Fibroblast of villous mesenchyme (primary cell): ENCODE results near the gene BBIP1. TPM values are rescaled to one million over a fixed set of nuclear protein-coding genes. Genes with fewer than 3 reads are reported as not detected.
A peak's percentile ranks its signal among the peaks of the same experiment; 100 is the strongest.

Experiments
- DNase-seq: peaks from one replicate; pipeline ENCODE4 v3.0.0-alpha.2; 2010; ENCODE audit warnings: low read depth
- H3K4me3 ChIP-seq: 2 replicates; pipeline ENCODE4 v1.5.1; 2011; ENCODE audit warnings: low read depth, mild to moderate bottlenecking, low read length
- CTCF ChIP-seq: IDR thresholded peaks from 2 replicates; pipeline ENCODE4 v1.5.1; 2012; ENCODE audit warnings: low read depth, mild to moderate bottlenecking, low read length; ENCODE audit not compliant: insufficient read depth
- total RNA-seq: library from RNA; depleted of rRNA; stranded (reverse); fragments of >200 nt; gene quantifications from 2 replicates; pipeline ENCODE4 v1.2.3, GENCODE V29; 2012

The BBIP1 gene
- total RNA-seq, 1 donor = 23.3 TPM

- no peak for TF ChIP-seq CTCF
- no peak overlapping the region for H3K4me3 ChIP-seq
- DNase-seq = no peak
Observed at GRCh38 chr10:110915035-110915434, 3.9 kb downstream of the BBIP1 start.

DNA sequence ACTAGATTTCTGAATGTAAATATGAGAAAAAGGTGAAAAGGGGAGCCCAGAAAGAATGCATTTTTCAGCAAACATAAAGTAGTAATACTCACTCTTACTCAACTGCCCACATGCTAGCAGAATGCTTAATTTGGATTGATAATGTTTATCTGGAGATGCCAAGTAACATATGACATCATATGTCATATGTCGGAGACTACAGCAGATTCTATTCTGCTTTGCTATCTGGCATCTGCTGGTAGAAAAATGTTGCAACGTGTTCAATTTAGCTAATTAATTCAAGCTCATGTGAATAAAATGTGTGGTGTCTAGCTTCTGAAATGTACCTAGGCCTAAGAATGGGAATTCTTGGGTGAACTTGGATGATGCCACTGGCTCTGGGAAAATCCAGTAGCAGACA, 4.5 kb downstream of the BBIP1 start:
- TF ChIP-seq CTCF = no peak
- peak; percentile 45 for DNase-seq
- H3K4me3 ChIP-seq = no peak overlapping the region

GRCh38 chr10:110912374-110912773, 6.6 kb downstream of the BBIP1 start:
- DNase-seq = peak; percentile 62
- TF ChIP-seq CTCF = no peak
- no peak overlapping the region for H3K4me3 ChIP-seq

- no peak for TF ChIP-seq CTCF
- DNase-seq = no peak
- no peak overlapping the region for H3K4me3 ChIP-seq
Observed at GRCh38 chr10:110910138-110910537, 8.8 kb downstream of the BBIP1 start.

- TF ChIP-seq CTCF = no peak
- no peak for DNase-seq
- H3K4me3 ChIP-seq = no peak overlapping the region
Observed at GRCh38 chr10:110903280-110904278, 15.4 kb downstream of the BBIP1 start.

GRCh38 chr10:110901954-110902819, 16.8 kb downstream of the BBIP1 start:
- DNase-seq = peak; percentile 75
- no peak overlapping the region for H3K4me3 ChIP-seq
- TF ChIP-seq CTCF = no peak
